Anterior cingulate cortex (tissue), 58 donors: Measurements from ENCODE around the gene NAA25.
"Not testable (repeated sequence)": the region's sequence is repeated elsewhere in the genome, so short reads cannot be mapped to it uniquely, and the experiment has no call there.

Source experiments
- DNase-seq, 58 donors: peaks; one replicate each; lab custom pipeline; 2025; lab: John Stamatoyannopoulos, UW

Gene NAA25

GRCh38 chr12:112087055-112087850 lies 21.3 kb downstream of the NAA25 start:
- DNase-seq, result no peak

- DNase-seq, result no peak
Measured at GRCh38 chr12:112066566-112066965, 42.0 kb downstream of the NAA25 start.

- no peak for DNase-seq
Measured at GRCh38 chr12:112063273-112063672, 45.3 kb downstream of the NAA25 start.

GRCh38 chr12:112061137-112061536 lies 47.4 kb downstream of the NAA25 start:
- DNase-seq, result no peak

GRCh38 chr12:112049351-112049750 lies 59.2 kb downstream of the NAA25 start:
- DNase-seq, result no peak

GRCh38 chr12:112046003-112046402 lies 62.6 kb downstream of the NAA25 start:
- DNase-seq, result no peak

GRCh38 chr12:112036614-112037013 lies 72.0 kb downstream of the NAA25 start:
- not testable (repeated sequence) for DNase-seq

GRCh38 chr12:112035219-112035785 lies 73.3 kb downstream of the NAA25 start:
- DNase-seq, result no peak

- no peak for DNase-seq
Measured at GRCh38 chr12:112032292-112032691, 76.3 kb downstream of the NAA25 start.

- DNase-seq, result no peak
Measured at GRCh38 chr12:112031472-112031871, 77.1 kb downstream of the NAA25 start.

- DNase-seq, result no peak
Measured at GRCh38 chr12:112029301-112029700, 79.3 kb downstream of the NAA25 start.

- DNase-seq, result no peak
Measured at GRCh38 chr12:112025808-112026375, 82.7 kb downstream of the NAA25 start.

GRCh38 chr12:112023759-112024396 lies 84.7 kb downstream of the NAA25 start:
- no peak for DNase-seq

GRCh38 chr12:112022241-112023016 lies 86.2 kb downstream of the NAA25 start:
- no peak for DNase-seq

- no peak for DNase-seq
Measured at GRCh38 chr12:112020947-112021457, 87.6 kb downstream of the NAA25 start.

- DNase-seq, result no peak
Measured at GRCh38 chr12:112018571-112019237, 89.9 kb downstream of the NAA25 start.

- DNase-seq, result no peak
Measured at GRCh38 chr12:112017041-112017440, 91.5 kb downstream of the NAA25 start.

- no peak for DNase-seq
Measured at GRCh38 chr12:112015938-112016337, 92.6 kb downstream of the NAA25 start.

- peak in 48 of 58 donors; percentile 3 to 77 (median 52) for DNase-seq
Measured at GRCh38 chr12:112013601-112014402, 94.8 kb downstream of the NAA25 start.
